ENCODE measurements around the gene DOCK10. TPM values are rescaled to one million over a fixed set of nuclear protein-coding genes. Genes with fewer than 3 reads are reported as not detected.

Gene DOCK10
- total RNA-seq, 1 donor from 2014 or later, result 2.5 TPM

GRCh38 chr2:224837558-224837957 is 204.7 kb downstream of the DOCK10 start:
- peak; percentile 69 for DNase-seq (ENCODE audit: low read depth)

GRCh38 chr2:224837066-224837465 is 205.2 kb downstream of the DOCK10 start:
- DNase-seq (ENCODE audit: low read depth), result no peak

- no peak for DNase-seq (ENCODE audit: low read depth)
Measured at GRCh38 chr2:224836263-224836662, 206.0 kb downstream of the DOCK10 start.

GRCh38 chr2:224835405-224835804 is 206.9 kb downstream of the DOCK10 start:
- no peak for DNase-seq (ENCODE audit: low read depth)

- no peak for DNase-seq (ENCODE audit: low read depth)
Measured at GRCh38 chr2:224833986-224834385, 208.3 kb downstream of the DOCK10 start.

- DNase-seq (ENCODE audit: low read depth), result no peak
Measured at GRCh38 chr2:224832207-224832606, 210.1 kb downstream of the DOCK10 start.

GRCh38 chr2:224831530-224831929 is 210.7 kb downstream of the DOCK10 start:
- DNase-seq (ENCODE audit: low read depth), result no peak

GRCh38 chr2:224820283-224820991 is 221.8 kb downstream of the DOCK10 start:
- DNase-seq (ENCODE audit: low read depth), result no peak

- DNase-seq (ENCODE audit: low read depth), result peak; percentile 45
Measured at GRCh38 chr2:224819075-224819474, 223.2 kb downstream of the DOCK10 start.

GRCh38 chr2:224817676-224818075 is 224.6 kb downstream of the DOCK10 start:
- no peak for DNase-seq (ENCODE audit: low read depth)

- peak; percentile 87 for DNase-seq (ENCODE audit: low read depth)
Measured at GRCh38 chr2:224816816-224817215, 225.5 kb downstream of the DOCK10 start.

GRCh38 chr2:224813578-224813977 is 228.7 kb downstream of the DOCK10 start:
- no peak for DNase-seq (ENCODE audit: low read depth)

- DNase-seq (ENCODE audit: low read depth), result peak; percentile 15
Measured at GRCh38 chr2:224807153-224807964, 234.9 kb downstream of the DOCK10 start.

GRCh38 chr2:224803930-224804329 is 238.3 kb downstream of the DOCK10 start:
- no peak for DNase-seq (ENCODE audit: low read depth)

- peak; percentile 73 for DNase-seq (ENCODE audit: low read depth)
Measured at GRCh38 chr2:224802407-224802806, 239.9 kb downstream of the DOCK10 start.

GRCh38 chr2:224801360-224801759 is 240.9 kb downstream of the DOCK10 start:
- no peak for DNase-seq (ENCODE audit: low read depth)

- DNase-seq (ENCODE audit: low read depth), result no peak
Measured at GRCh38 chr2:224799691-224800090, 242.6 kb downstream of the DOCK10 start.

GRCh38 chr2:224798180-224798579 is 244.1 kb downstream of the DOCK10 start:
- DNase-seq (ENCODE audit: low read depth), result no peak

- DNase-seq (ENCODE audit: low read depth), result peak; percentile 51
Measured at GRCh38 chr2:224796695-224797305, 245.5 kb downstream of the DOCK10 start.

- DNase-seq (ENCODE audit: low read depth), result no peak
Measured at GRCh38 chr2:224793946-224794345, 248.3 kb downstream of the DOCK10 start.

GRCh38 chr2:224786848-224787247 is 255.4 kb downstream of the DOCK10 start:
- DNase-seq (ENCODE audit: low read depth), result no peak

GRCh38 chr2:224781400-224781799 is 260.9 kb downstream of the DOCK10 start:
- DNase-seq (ENCODE audit: low read depth), result peak; percentile 18

GRCh38 chr2:224780823-224781222 is 261.4 kb downstream of the DOCK10 start:
- DNase-seq (ENCODE audit: low read depth), result no peak
